Esophagus squamous epithelium (tissue), 4 donors: Measurements from ENCODE around the gene NTMT2.

Experiments used
- POLR2A ChIP-seq, 4 donors: fragments of 450-650 bp; IDR thresholded peaks; one replicate each; pipeline ENCODE4 v1.6.1; 2017; ENCODE audit warnings: antibody characterized with exemption in 4 of 4, mild to moderate bottlenecking in 4 of 4, moderate library complexity in 3 of 4
- TF ChIP-seq, protein P1 (sequence below), 6 experiments: fragments of 450-650 bp in 4 of 6; fragments of 200-600 bp in 2 of 6; sonication (generic) in 2 of 6; IDR thresholded peaks; one replicate each; pipeline ENCODE4 v1.5.1; 2016 to 2019; ENCODE audit warnings: antibody characterized with exemption in 6 of 6, mild to moderate bottlenecking in 4 of 6, moderate library complexity in 4 of 6

DNA sequence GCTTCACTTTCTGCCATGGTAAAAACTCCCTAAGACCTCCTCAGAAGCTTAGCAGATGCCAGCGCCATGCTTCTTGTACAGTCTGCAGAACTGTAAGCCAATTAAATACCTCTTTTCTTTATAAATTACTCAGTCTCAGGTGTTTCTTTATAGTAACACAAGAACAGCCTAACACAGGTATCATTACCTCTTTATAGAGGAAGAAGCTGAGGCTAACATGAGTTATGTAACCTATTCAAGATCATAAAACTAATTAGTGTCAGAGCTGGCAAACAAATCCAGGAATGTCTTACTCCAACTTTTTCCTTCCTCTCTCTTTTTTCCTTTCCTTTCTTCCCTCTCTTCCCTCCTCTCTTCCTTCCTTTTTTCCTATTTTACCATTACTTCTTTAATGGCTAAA lies 9.3 kb downstream of the NTMT2 start:
- no peak for TF ChIP-seq POLR2A (IDR thresholded peaks at IDR 0.05)
- TF ChIP-seq, protein P1, sequence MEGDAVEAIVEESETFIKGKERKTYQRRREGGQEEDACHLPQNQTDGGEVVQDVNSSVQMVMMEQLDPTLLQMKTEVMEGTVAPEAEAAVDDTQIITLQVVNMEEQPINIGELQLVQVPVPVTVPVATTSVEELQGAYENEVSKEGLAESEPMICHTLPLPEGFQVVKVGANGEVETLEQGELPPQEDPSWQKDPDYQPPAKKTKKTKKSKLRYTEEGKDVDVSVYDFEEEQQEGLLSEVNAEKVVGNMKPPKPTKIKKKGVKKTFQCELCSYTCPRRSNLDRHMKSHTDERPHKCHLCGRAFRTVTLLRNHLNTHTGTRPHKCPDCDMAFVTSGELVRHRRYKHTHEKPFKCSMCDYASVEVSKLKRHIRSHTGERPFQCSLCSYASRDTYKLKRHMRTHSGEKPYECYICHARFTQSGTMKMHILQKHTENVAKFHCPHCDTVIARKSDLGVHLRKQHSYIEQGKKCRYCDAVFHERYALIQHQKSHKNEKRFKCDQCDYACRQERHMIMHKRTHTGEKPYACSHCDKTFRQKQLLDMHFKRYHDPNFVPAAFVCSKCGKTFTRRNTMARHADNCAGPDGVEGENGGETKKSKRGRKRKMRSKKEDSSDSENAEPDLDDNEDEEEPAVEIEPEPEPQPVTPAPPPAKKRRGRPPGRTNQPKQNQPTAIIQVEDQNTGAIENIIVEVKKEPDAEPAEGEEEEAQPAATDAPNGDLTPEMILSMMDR (IDR thresholded peaks at IDR 0.05): no peak
